ENCODE measurements around the gene RPL32.
"Not testable (repeated sequence)": the region's sequence is repeated elsewhere in the genome, so short reads cannot be mapped to it uniquely, and the experiment has no call there.

RPL32 gene

GRCh38 chr3:12853847-12854246 lies 12.5 kb upstream of the RPL32 start:
- H3K4me3 Mint-ChIP-seq; H3K27ac Mint-ChIP-seq; H3K4me1 Mint-ChIP-seq; DNase-seq; ATAC-seq (replicated peaks); H3K36me3 Mint-ChIP-seq; H3K9me3 Mint-ChIP-seq: not testable (repeated sequence)
- peaks cover 20 to 22% of the 10 kb centered on the region in 2 donors for H3K27me3 Mint-ChIP-seq

GRCh38 chr3:12852201-12852600 lies 10.8 kb upstream of the RPL32 start:
- Mint-ChIP-seq H3K27me3 (peaks cover 17 to 19% of the 10 kb centered on the region in 2 donors), H3K9me3 (peaks cover 0 to 1% of the 10 kb centered on the region in 2 donors), H3K36me3 (no peaks in the 10 kb centered on the region), H3K27ac (no peak overlapping the region), H3K4me3 (no peak overlapping the region), H3K4me1 (no peaks in the 10 kb centered on the region)
- no peak for ATAC-seq (replicated peaks)
- DNase-seq, result no peak

GRCh38 chr3:12845811-12846210 lies 4.4 kb upstream of the RPL32 start:
- Mint-ChIP-seq H3K27ac (no peak overlapping the region), H3K4me1 (peaks cover under 1 to 8% of the 10 kb centered on the region in 2 donors), H3K4me3 (no peak overlapping the region), H3K9me3 (peaks cover 0 to 1% of the 10 kb centered on the region in 2 donors), H3K27me3 (peaks cover under 1 to 1% of the 10 kb centered on the region in 2 donors), H3K36me3 (peaks cover 6% of the 10 kb centered on the region in 2 donors)
- no peak for ATAC-seq (replicated peaks)
- DNase-seq, result no peak

GRCh38 chr3:12842469-12842868 lies 1.1 kb upstream of the RPL32 start:
- H3K4me1 Mint-ChIP-seq, result peaks cover 22 to 42% of the 10 kb centered on the region in 2 donors
- peak overlapping the region; percentile 100 for H3K27ac Mint-ChIP-seq

GRCh38 chr3:12841970-12842328 lies 584 bp upstream of the RPL32 start:
- no peaks in the 10 kb centered on the region for H3K27me3 Mint-ChIP-seq
- H3K36me3 Mint-ChIP-seq, result peaks cover 40 to 42% of the 10 kb centered on the region in 2 donors
- DNase-seq (no peak), ATAC-seq (replicated peaks) (peak; percentile 6 to 13)
- H3K27ac Mint-ChIP-seq, result peak overlapping the region; percentile 100
- no peaks in the 10 kb centered on the region for H3K9me3 Mint-ChIP-seq
- H3K4me1 Mint-ChIP-seq, result peaks cover 27 to 47% of the 10 kb centered on the region in 2 donors
- peak overlapping the region; percentile 95 to 97 for H3K4me3 Mint-ChIP-seq

More at GRCh38 chr3:12842469-12842868, 1.1 kb upstream of the RPL32 start:
- no peaks in the 10 kb centered on the region for H3K27me3 Mint-ChIP-seq
- DNase-seq, result no peak
- H3K9me3 Mint-ChIP-seq, result peaks cover 0 to 1% of the 10 kb centered on the region in 2 donors
- H3K4me3 Mint-ChIP-seq, result no peak overlapping the region
- ATAC-seq (replicated peaks), result no peak
- H3K36me3 Mint-ChIP-seq, result peaks cover 35 to 37% of the 10 kb centered on the region in 2 donors

- no peaks in the 10 kb centered on the region for H3K9me3 Mint-ChIP-seq
- H3K4me1 Mint-ChIP-seq, result peaks cover 27 to 58% of the 10 kb centered on the region in 2 donors
- peak overlapping the region; percentile 95 to 97 for H3K4me3 Mint-ChIP-seq
- no peaks in the 10 kb centered on the region for H3K27me3 Mint-ChIP-seq
- peaks cover 40 to 54% of the 10 kb centered on the region in 2 donors for H3K36me3 Mint-ChIP-seq
- peak; percentile 47 to 53 for ATAC-seq (replicated peaks)
- peak overlapping the region; percentile 100 for H3K27ac Mint-ChIP-seq
- DNase-seq, result no peak
Observed at GRCh38 chr3:12840591-12841148, 695 bp downstream of the RPL32 start.

GRCh38 chr3:12840148-12840547 lies 1.2 kb downstream of the RPL32 start:
- Mint-ChIP-seq H3K36me3 (peaks cover 41 to 56% of the 10 kb centered on the region in 2 donors), H3K4me1 (peaks cover 27 to 58% of the 10 kb centered on the region in 2 donors), H3K27ac (peak overlapping the region; percentile 100), H3K4me3 (peak overlapping the region; percentile 95 to 97)
- not testable (repeated sequence) for DNase-seq; H3K9me3 Mint-ChIP-seq; ATAC-seq (replicated peaks); H3K27me3 Mint-ChIP-seq

- peak overlapping the region; percentile 95 to 97 for H3K4me3 Mint-ChIP-seq
- H3K4me1 Mint-ChIP-seq, result peaks cover 27 to 58% of the 10 kb centered on the region in 2 donors
- H3K27ac Mint-ChIP-seq, result peak overlapping the region; percentile 100
Observed at GRCh38 chr3:12839156-12839946, 2.0 kb downstream of the RPL32 start.

GRCh38 chr3:12838179-12838965 lies 3.0 kb downstream of the RPL32 start:
- no peaks in the 10 kb centered on the region for H3K9me3 Mint-ChIP-seq
- H3K36me3 Mint-ChIP-seq, result peaks cover 51 to 73% of the 10 kb centered on the region in 2 donors
- ATAC-seq (replicated peaks), result no peak
- peaks cover 30 to 67% of the 10 kb centered on the region in 2 donors for H3K4me1 Mint-ChIP-seq
- H3K27ac Mint-ChIP-seq, result peak overlapping the region; percentile 86
- H3K27me3 Mint-ChIP-seq, result no peaks in the 10 kb centered on the region
- DNase-seq, result no peak
- H3K4me3 Mint-ChIP-seq, result peak overlapping the region; percentile 95 to 97

More at GRCh38 chr3:12839156-12839946, 2.0 kb downstream of the RPL32 start:
- ATAC-seq (replicated peaks), result no peak
- Mint-ChIP-seq H3K36me3 (peaks cover 45 to 64% of the 10 kb centered on the region in 2 donors), H3K9me3 (no peaks in the 10 kb centered on the region), H3K27me3 (no peaks in the 10 kb centered on the region)
- DNase-seq, result no peak

- Mint-ChIP-seq H3K27ac (peak overlapping the region; percentile 86), H3K9me3 (no peaks in the 10 kb centered on the region), H3K4me3 (peak overlapping the region; percentile 32 to 97), H3K36me3 (peaks cover 58 to 80% of the 10 kb centered on the region in 2 donors), H3K4me1 (peaks cover 34 to 73% of the 10 kb centered on the region in 2 donors), H3K27me3 (no peaks in the 10 kb centered on the region)
- ATAC-seq (replicated peaks) (no peak), DNase-seq (no peak)
Observed at GRCh38 chr3:12837295-12837986, 3.9 kb downstream of the RPL32 start.

- H3K27me3 Mint-ChIP-seq, result no peaks in the 10 kb centered on the region
- H3K4me3 Mint-ChIP-seq, result no peak overlapping the region
- no peaks in the 10 kb centered on the region for H3K9me3 Mint-ChIP-seq
- no peak for ATAC-seq (replicated peaks)
- no peak for DNase-seq
- H3K27ac Mint-ChIP-seq, result no peak overlapping the region
- H3K36me3 Mint-ChIP-seq, result peaks cover 56 to 84% of the 10 kb centered on the region in 2 donors
- H3K4me1 Mint-ChIP-seq, result peaks cover 29 to 58% of the 10 kb centered on the region in 2 donors
Observed at GRCh38 chr3:12835052-12835665, 6.2 kb downstream of the RPL32 start.

GRCh38 chr3:12833222-12834161 lies 7.9 kb downstream of the RPL32 start:
- Mint-ChIP-seq H3K4me1 (peaks cover 17 to 42% of the 10 kb centered on the region in 2 donors), H3K27ac (peak overlapping the region; percentile 87), H3K9me3 (no peaks in the 10 kb centered on the region), H3K4me3 (no peak overlapping the region), H3K27me3 (no peaks in the 10 kb centered on the region), H3K36me3 (peaks cover 48 to 71% of the 10 kb centered on the region in 2 donors)
- peak in 1 of 2 donors; percentile 17 for ATAC-seq (replicated peaks)
- no peak for DNase-seq

Data from stimulated activated naive B cell treated with anti-CD40 and anti-IgM and Interleukin-4, amounts not matched to agents 10 μg/mL and 1 μg/mL and 100 μg/mL, for 72 hours (primary cell).